Activated CD8-positive, alpha-beta memory T cell treated with anti-CD3 and anti-CD28 coated beads, Interleukin-2, amount 50 U/mL, for 24 hours (primary cell): Measurements from ENCODE around the gene RIPK1.
"Not testable (repeated sequence)": the region's sequence is repeated elsewhere in the genome, so short reads cannot be mapped to it uniquely, and the experiment has no call there.

Source experiments
- DNase-seq: peaks from one replicate; pipeline ENCODE4 v3.0.0-alpha.2; 2020; ENCODE audit errors: extremely low read depth

RIPK1 gene

GRCh38 chr6:3068329-3069214, at the start of gene RIPK1:
TSS of gene RIPK1 (plus strand) at chr6:3068494. CDS start at chr6:3076824, 8,330 bp downstream.
- DNase-seq: peak; percentile 78

- no peak for DNase-seq
Measured at GRCh38 chr6:3019065-3019464, 49.2 kb upstream of the RIPK1 start.

- DNase-seq: no peak
Measured at GRCh38 chr6:3019749-3020320, 48.5 kb upstream of the RIPK1 start.

- not testable (repeated sequence) for DNase-seq
Measured at GRCh38 chr6:3020976-3021598, 47.2 kb upstream of the RIPK1 start.

GRCh38 chr6:3022765-3023662, 45.3 kb upstream of the RIPK1 start:
- DNase-seq: no peak

DNA sequence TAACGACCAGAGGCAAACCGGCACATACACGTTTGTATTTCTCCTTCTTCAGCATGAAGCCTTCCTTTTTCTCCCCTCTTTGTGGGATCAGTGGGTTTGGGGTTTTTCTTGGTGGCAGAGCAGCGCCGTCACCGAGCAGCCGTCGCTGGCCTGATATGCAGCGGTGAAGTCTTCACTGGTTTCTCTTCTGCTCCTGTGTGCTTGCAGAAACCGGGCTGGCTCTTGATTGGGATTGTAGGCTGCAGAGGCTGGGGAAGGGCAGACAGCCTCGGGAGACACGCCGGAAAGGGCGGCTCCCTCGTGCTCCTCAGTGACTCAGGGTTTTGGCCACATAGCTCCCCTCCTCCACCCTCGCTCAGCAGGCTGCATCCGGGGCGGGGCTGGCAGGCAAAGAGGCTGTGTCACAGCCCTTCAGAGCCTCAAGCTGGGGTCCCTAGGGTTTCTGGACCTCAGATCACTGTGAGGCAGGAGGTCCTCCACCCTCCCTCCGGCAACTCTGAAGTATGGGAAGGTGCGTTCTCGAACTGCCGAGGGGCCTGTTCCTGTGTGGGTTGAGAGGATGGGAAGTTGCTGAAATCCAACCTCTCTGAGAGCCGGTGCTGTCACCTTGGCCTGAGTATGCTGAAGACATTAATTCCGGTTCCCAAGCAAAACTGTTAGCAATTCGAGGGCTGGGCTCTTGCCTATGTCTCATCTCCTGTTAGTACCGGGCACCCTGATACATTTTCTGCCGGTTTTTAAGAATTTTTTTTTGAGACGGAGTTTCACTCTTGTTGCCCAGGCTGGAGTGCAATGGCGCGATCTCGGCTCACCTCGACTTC, 44.4 kb upstream of the RIPK1 start:
- DNase-seq: peak; percentile 89

- no peak for DNase-seq
Measured at GRCh38 chr6:3026791-3027626, 41.3 kb upstream of the RIPK1 start.

GRCh38 chr6:3028156-3028555, 40.1 kb upstream of the RIPK1 start:
- not testable (repeated sequence) for DNase-seq

GRCh38 chr6:3031857-3032640, 36.2 kb upstream of the RIPK1 start:
- DNase-seq: no peak

- no peak for DNase-seq
Measured at GRCh38 chr6:3032986-3033385, 35.3 kb upstream of the RIPK1 start.

- DNase-seq: no peak
Measured at GRCh38 chr6:3033652-3034051, 34.6 kb upstream of the RIPK1 start.

- DNase-seq: no peak
Measured at GRCh38 chr6:3035397-3035796, 32.9 kb upstream of the RIPK1 start.

DNA sequence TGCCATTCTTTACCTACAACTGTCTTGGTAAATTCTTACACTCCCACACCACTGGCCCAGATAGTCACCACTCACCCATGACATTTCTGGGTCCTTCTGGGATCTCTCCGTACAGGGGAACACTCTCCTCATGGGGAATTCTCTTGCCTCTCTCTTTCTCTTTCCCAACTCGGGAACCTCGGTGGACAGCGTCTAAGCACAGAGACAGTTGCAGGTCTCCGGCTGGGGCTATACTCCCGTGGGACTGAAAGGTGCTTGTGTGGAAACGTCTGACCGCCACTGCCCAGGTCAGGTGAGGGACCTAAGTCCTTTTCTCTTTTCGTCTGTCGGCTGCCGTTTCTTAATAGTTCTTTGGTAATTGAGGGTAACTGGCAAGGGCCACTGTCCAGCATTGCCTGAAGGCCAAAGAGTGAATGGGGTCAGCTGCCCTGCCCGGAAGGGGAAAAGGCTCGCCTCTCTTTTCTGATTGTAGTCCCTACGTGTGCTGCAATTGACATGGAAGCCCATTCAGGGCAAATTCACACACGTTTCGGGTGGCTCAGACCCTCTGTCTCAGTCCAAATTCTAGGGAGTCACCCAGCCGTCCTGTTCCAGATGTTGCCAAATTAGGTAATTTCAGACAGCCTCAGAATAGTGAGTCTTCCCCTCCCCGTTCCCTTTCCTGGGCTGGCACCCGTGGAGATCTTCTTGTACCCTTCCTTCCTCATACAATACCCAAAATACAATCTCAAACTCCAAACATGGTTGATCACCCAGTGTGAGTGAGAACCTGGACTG, 31.2 kb upstream of the RIPK1 start:
- no peak for DNase-seq

- DNase-seq: no peak
Measured at GRCh38 chr6:3037638-3038365, 30.5 kb upstream of the RIPK1 start.

- no peak for DNase-seq
Measured at GRCh38 chr6:3039384-3039783, 28.9 kb upstream of the RIPK1 start.

- DNase-seq: no peak
Measured at GRCh38 chr6:3041147-3041546, 27.1 kb upstream of the RIPK1 start.

DNA sequence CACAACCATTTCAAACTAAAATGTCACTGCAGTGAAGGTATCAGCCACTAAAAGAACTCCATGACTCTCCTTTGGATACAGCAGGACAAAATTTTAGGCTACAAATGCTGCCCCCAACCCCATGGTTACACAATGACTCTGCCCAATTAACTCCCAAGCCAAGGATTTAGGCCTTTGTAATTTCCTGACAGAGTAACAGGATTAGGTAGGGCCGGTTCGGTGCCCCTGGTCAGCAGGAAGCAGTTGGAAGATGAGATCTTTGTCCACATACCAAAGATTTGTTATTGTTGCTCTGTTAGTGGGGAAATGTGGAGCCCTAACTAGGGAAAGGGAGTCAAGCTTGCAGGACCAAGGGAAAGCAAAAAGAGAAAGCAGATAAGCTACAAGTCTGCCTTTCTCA, 26.7 kb upstream of the RIPK1 start:
- DNase-seq: no peak

DNA sequence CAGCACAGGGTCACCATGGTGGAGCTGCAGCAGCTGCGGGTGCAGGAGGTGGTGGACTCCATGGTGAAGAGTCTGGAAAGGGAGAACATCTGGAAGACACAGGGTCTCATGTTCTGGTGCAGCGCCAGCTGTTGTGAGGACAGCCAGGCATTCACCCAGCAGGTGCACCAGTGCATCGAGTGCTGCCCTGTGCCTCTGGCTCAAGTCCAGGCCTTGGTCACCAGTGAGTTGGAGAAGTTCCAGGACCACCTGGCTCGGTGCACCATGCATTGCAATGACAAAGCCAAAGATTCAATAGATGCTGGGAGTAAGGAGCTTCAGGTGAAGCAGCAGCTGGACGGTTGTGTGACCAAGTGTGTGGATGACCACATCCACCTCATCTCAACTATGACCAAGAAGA, 22.9 kb upstream of the RIPK1 start:
- no peak for DNase-seq
